Stimulated activated CD8-positive, alpha-beta memory T cell treated with anti-CD3 and anti-CD28 coated beads, Interleukin-4, amount 100 ng/mL, for 1 hour (primary cell): Measurements from ENCODE around the gene RAB5IF.

Source experiments
- DNase-seq, 2 donors: peaks; one replicate each; pipeline ENCODE4 v3.0.0-alpha.2; 2020; ENCODE audit warnings: low read depth in 2 of 2, low spot score in 1 of 2

RAB5IF gene

DNA sequence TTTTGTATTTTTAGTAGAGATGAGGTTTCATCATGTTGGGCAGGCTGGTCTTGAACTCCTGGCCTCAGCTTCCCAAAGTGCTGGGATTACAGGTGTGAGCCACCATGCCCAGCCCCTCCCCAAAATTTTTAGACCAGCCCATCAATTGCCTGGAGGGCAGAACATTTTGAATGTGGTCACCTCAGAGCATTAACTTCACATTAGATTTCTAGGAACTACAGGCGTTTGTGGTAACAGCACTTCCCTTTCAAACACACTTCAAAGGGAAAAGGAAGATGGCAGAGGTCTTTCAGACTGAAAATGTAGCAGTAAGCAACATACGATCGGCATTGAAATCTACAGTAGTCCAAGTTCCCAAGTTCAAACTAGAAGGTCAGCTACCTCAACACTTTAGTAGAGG lies 52.7 kb downstream of the RAB5IF start:
- DNase-seq, result no peak
